GM19438 (cell line): Measurements from ENCODE around the gene SMIM8.

Experiments
- ATAC-seq: cut with Tn5 transposase; IDR thresholded peaks from one replicate; pipeline ENCODE4 v1.9.1; 2021; ENCODE audit warnings: low read depth; ENCODE audit not compliant: unreplicated experiment

The SMIM8 gene

GRCh38 chr6:87333591-87334181, 11.3 kb downstream of the SMIM8 start:
- no peak for ATAC-seq

GRCh38 chr6:87334683-87335082, 12.3 kb downstream of the SMIM8 start:
- ATAC-seq = no peak

GRCh38 chr6:87336367-87336766, 14.0 kb downstream of the SMIM8 start:
- no peak for ATAC-seq

- no peak for ATAC-seq
Measured at GRCh38 chr6:87340230-87340629, 17.8 kb downstream of the SMIM8 start.

GRCh38 chr6:87341158-87341557, 18.8 kb downstream of the SMIM8 start:
- ATAC-seq = no peak

GRCh38 chr6:87341899-87342298, 19.5 kb downstream of the SMIM8 start:
- ATAC-seq = no peak

GRCh38 chr6:87342829-87343228, 20.4 kb downstream of the SMIM8 start:
- no peak for ATAC-seq

GRCh38 chr6:87344731-87345130, 22.3 kb downstream of the SMIM8 start, which contains the start of gene C6orf163:
Gene C6orf163, plus strand, starts transcription at chr6:87344813. Its CDS starts 287 bp downstream, at chr6:87345100.
- ATAC-seq = no peak

- no peak for ATAC-seq
Measured at GRCh38 chr6:87346700-87347099, 24.3 kb downstream of the SMIM8 start.

- no peak for ATAC-seq
Measured at GRCh38 chr6:87349896-87350295, 27.5 kb downstream of the SMIM8 start.

GRCh38 chr6:87350516-87350915, 28.1 kb downstream of the SMIM8 start:
- no peak for ATAC-seq

GRCh38 chr6:87351583-87351982, 29.2 kb downstream of the SMIM8 start:
- no peak for ATAC-seq

GRCh38 chr6:87356181-87356580, 33.8 kb downstream of the SMIM8 start:
- no peak for ATAC-seq

- ATAC-seq = no peak
Measured at GRCh38 chr6:87357479-87358196, 35.2 kb downstream of the SMIM8 start.

- no peak for ATAC-seq
Measured at GRCh38 chr6:87364602-87365252, 42.3 kb downstream of the SMIM8 start.

- ATAC-seq = no peak
Measured at GRCh38 chr6:87366072-87366827, 43.9 kb downstream of the SMIM8 start.

- no peak for ATAC-seq
Measured at GRCh38 chr6:87366899-87367298, 44.5 kb downstream of the SMIM8 start.

GRCh38 chr6:87373377-87373776, 51.0 kb downstream of the SMIM8 start:
- ATAC-seq = no peak

- ATAC-seq = no peak
Measured at GRCh38 chr6:87375315-87375714, 52.9 kb downstream of the SMIM8 start.

GRCh38 chr6:87376643-87377042, 54.3 kb downstream of the SMIM8 start:
- no peak for ATAC-seq

- no peak for ATAC-seq
Measured at GRCh38 chr6:87378947-87379346, 56.6 kb downstream of the SMIM8 start.
